ENCODE results near the gene METTL15.

DNA sequence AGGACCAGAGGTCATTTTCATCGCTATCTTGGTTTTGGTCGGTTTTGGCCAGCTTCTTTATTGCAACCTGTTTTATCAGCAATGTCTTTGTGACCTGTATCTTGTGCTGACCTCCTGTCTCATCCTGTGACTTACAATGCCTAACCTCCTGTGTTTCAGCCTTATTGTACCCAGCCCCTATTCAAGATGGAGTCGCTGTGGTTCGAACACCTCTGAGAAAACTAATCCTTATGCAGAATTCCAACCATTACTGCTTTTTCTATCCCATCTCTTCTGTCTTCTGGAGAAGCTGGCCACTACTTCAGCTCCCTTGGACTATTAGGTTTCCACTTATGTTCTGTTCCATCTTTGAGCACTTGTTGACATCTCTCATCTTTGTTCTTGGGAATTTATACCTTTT, 62.6 kb downstream of the METTL15 start:
- TF ChIP-seq POLR2A (IDR thresholded peaks at IDR 0.05), result no peak
- TF ChIP-seq, protein P1, sequence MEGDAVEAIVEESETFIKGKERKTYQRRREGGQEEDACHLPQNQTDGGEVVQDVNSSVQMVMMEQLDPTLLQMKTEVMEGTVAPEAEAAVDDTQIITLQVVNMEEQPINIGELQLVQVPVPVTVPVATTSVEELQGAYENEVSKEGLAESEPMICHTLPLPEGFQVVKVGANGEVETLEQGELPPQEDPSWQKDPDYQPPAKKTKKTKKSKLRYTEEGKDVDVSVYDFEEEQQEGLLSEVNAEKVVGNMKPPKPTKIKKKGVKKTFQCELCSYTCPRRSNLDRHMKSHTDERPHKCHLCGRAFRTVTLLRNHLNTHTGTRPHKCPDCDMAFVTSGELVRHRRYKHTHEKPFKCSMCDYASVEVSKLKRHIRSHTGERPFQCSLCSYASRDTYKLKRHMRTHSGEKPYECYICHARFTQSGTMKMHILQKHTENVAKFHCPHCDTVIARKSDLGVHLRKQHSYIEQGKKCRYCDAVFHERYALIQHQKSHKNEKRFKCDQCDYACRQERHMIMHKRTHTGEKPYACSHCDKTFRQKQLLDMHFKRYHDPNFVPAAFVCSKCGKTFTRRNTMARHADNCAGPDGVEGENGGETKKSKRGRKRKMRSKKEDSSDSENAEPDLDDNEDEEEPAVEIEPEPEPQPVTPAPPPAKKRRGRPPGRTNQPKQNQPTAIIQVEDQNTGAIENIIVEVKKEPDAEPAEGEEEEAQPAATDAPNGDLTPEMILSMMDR (IDR thresholded peaks at IDR 0.05 in 8 of 11, conservative IDR thresholded peaks at IDR 0.05 in 3 of 11), result no peak
